Measurements from ENCODE around the gene CCDC191. TPM values are rescaled to one million over a fixed set of nuclear protein-coding genes. Genes with fewer than 3 reads are reported as not detected.

The CCDC191 gene
- total RNA-seq, 4 donors from 2014 or later = 0.92 to 3.6 (median 1.8) TPM

GRCh38 chr3:114026331-114026730, 30.0 kb downstream of the CCDC191 start:
- Histone ChIP-seq H3K36me3 (no peaks in the 10 kb centered on the region), H3K4me3 (no peak overlapping the region), H3K4me1 (no peaks in the 10 kb centered on the region), H3K9me3 (no peaks in the 10 kb centered on the region), H3K27ac (no peak overlapping the region), H3K27me3 (no peaks in the 10 kb centered on the region)
- 60 to 72% methylated on average over 2 of the region's 2 CpGs for WGBS, 2 donors
- TF ChIP-seq POLR2A (IDR thresholded peaks at IDR 0.05) (no peak), CTCF (IDR thresholded peaks at IDR 0.05) (no peak)
- DNase-seq = no peak
- intact Hi-C loops (cut with DNase I) = no loop called here

DNA sequence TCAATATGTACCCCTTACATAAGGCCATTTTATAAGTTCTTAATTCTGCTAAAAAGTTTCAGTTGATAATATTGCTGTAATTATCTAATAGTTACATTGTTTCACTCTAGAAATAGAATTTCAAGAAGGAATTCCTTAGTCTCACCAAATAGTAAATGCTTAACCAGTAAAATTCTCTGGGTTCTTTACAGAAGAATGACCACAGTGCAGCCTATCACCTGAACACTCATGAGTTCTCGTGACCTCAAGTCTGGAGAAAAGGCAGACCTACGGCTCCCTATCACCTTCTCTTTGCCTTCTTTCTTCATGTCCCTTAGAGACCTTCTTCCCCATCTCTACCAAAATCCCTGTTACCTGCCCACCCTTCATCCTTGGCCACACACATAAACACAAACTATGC, 30.9 kb downstream of the CCDC191 start:
- no peak overlapping the region for H3K27ac ChIP-seq
- no peak overlapping the region for H3K4me3 ChIP-seq
- no peak for TF ChIP-seq POLR2A (IDR thresholded peaks at IDR 0.05)
- no peak for TF ChIP-seq CTCF (IDR thresholded peaks at IDR 0.05)
- H3K27me3 ChIP-seq = no peaks in the 10 kb centered on the region
- WGBS, 2 donors = 94 to 97% methylated on average over 2 of the region's 2 CpGs
- H3K9me3 ChIP-seq = no peaks in the 10 kb centered on the region
- no peak for DNase-seq
- H3K36me3 ChIP-seq = no peaks in the 10 kb centered on the region
- no peaks in the 10 kb centered on the region for H3K4me1 ChIP-seq
- intact Hi-C loops (cut with DNase I) = no loop called here

GRCh38 chr3:114022145-114022802, 34.1 kb downstream of the CCDC191 start:
- peaks cover 0 to 3% (median 0%) of the 10 kb centered on the region in 3 donors for H3K36me3 ChIP-seq
- H3K4me3 ChIP-seq = no peak overlapping the region
- H3K4me1 ChIP-seq = no peaks in the 10 kb centered on the region
- no peak overlapping the region for H3K27ac ChIP-seq
- DNase-seq = no peak
- TF ChIP-seq POLR2A (IDR thresholded peaks at IDR 0.05) = no peak
- no peak for TF ChIP-seq CTCF (IDR thresholded peaks at IDR 0.05)
- H3K9me3 ChIP-seq = no peaks in the 10 kb centered on the region
- 81% methylated on average over 4 of the region's 4 CpGs for WGBS, 2 donors
- intact Hi-C loops (cut with DNase I) = no loop called here
- no peaks in the 10 kb centered on the region for H3K27me3 ChIP-seq

- intact Hi-C loops (cut with DNase I) = no loop called here
- DNase-seq = no peak
- WGBS, 2 donors = 70 to 84% methylated on average over 2 of the region's 2 CpGs
Observed at GRCh38 chr3:114020907-114021306, 35.4 kb downstream of the CCDC191 start.

DNA sequence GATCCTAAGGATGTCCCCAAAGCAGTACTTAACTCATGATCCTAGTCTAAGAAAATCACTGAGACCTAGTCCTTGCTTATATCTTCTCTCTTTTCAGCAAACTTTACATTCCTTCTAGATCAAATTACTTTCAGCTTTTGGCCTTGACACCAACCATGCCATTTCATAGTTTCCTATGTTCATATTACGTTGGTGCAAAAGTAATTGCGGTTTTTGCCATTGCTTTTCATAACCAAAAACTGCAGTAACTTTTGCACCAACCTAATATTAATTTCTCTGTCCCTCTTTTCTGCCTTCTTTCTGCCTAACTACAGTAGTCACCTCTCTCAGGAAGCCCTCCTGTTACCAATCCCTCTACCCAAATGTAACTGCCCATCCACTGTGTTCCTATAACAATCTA, 36.8 kb downstream of the CCDC191 start:
- H3K27me3 ChIP-seq = no peaks in the 10 kb centered on the region
- DNase-seq = no peak
- peaks cover 0 to 3% (median 0%) of the 10 kb centered on the region in 3 donors for H3K36me3 ChIP-seq
- TF ChIP-seq CTCF (IDR thresholded peaks at IDR 0.05) = no peak
- no peak for TF ChIP-seq POLR2A (IDR thresholded peaks at IDR 0.05)
- intact Hi-C loops (cut with DNase I) = no loop called here
- H3K4me3 ChIP-seq = no peak overlapping the region
- WGBS, 2 donors = 95 to 98% methylated on average over 2 of the region's 2 CpGs
- H3K27ac ChIP-seq = no peak overlapping the region
- no peaks in the 10 kb centered on the region for H3K9me3 ChIP-seq
- no peaks in the 10 kb centered on the region for H3K4me1 ChIP-seq

More at GRCh38 chr3:114020907-114021306, 35.4 kb downstream of the CCDC191 start:
- Histone ChIP-seq H3K27me3 (no peaks in the 10 kb centered on the region), H3K4me3 (no peak overlapping the region), H3K27ac (no peak overlapping the region), H3K4me1 (no peaks in the 10 kb centered on the region), H3K36me3 (peaks cover 0 to 3% (median 0%) of the 10 kb centered on the region in 3 donors), H3K9me3 (no peaks in the 10 kb centered on the region)
- TF ChIP-seq CTCF (IDR thresholded peaks at IDR 0.05) (no peak), POLR2A (IDR thresholded peaks at IDR 0.05) (no peak)

Data from esophagus squamous epithelium (tissue), 5 donors.